ENCODE measurements around the gene PRR20E. TPM values are rescaled to one million over a fixed set of nuclear protein-coding genes. Genes with fewer than 3 reads are reported as not detected.
"Not testable (repeated sequence)": the region's sequence is repeated elsewhere in the genome, so short reads cannot be mapped to it uniquely, and the experiment has no call there.

PRR20E gene
- total and polyA plus RNA-seq, 2 experiments from 2014 or later: not detected

- H3K4me2 ChIP-seq; H3K9me2 ChIP-seq (ENCODE audit: insufficient read depth); H3K79me2 ChIP-seq (replicated peaks; ENCODE audit: insufficient read depth); H3F3A ChIP-seq (replicated peaks; ENCODE audit: low read depth); H3K36me3 Mint-ChIP-seq (ENCODE audit: low read depth); H3K27ac ChIP-seq (ENCODE audit: low read depth); H3K4me1 ChIP-seq (ENCODE audit: insufficient read depth); H3K4me3 ChIP-seq; H3K4me1 Mint-ChIP-seq; DNase-seq (ENCODE audit: low spot score); H3K27ac Mint-ChIP-seq; H3K4me3 Mint-ChIP-seq; ATAC-seq; H3K9me3 Mint-ChIP-seq; H3K36me3 ChIP-seq (ENCODE audit: insufficient read depth); H3K27me3 ChIP-seq (ENCODE audit: insufficient read depth); H4K20me1 ChIP-seq (replicated peaks; ENCODE audit: insufficient read depth); H3K27me3 Mint-ChIP-seq (ENCODE audit: insufficient read depth, low read depth, poor library complexity); H2AFZ ChIP-seq: not testable (repeated sequence)
Measured at GRCh38 chr13:57148106-57148505, 18.9 kb upstream of the PRR20E start.

DNA sequence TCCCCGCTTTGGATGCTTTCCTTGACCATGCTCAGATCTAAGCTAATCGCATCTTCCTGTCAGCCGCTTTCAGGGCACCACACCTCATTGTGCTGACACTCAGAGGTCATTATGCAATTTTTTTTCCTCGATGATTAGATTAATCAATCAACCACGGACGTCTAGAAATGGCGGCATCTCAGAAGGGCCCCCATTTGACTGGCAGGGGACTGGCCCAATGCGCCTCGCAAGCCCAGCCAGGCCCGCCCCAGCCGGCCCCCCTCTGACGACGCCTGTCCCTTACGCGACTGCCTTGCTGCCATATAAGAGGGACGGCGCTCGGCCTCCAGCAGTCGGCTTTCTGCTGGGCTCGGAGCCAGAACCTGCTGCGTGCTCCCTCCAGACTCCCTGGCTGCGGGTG is 13.2 kb upstream of the PRR20E start, which contains the start of gene PRR20C:
PRR20C (plus strand) TSS at position 301 of the 400 bp plus-strand sequence. CDS start 387 bp downstream, outside the sequence.
- not testable (repeated sequence) for H3K36me3 Mint-ChIP-seq (ENCODE audit: low read depth); ATAC-seq; H4K20me1 ChIP-seq (replicated peaks; ENCODE audit: insufficient read depth); H3K36me3 ChIP-seq (ENCODE audit: insufficient read depth); H3K4me3 ChIP-seq; H3K4me1 ChIP-seq (ENCODE audit: insufficient read depth); H3K27ac Mint-ChIP-seq; H3K79me2 ChIP-seq (replicated peaks; ENCODE audit: insufficient read depth); H3K9me2 ChIP-seq (ENCODE audit: insufficient read depth); H3K4me2 ChIP-seq; H3K27me3 ChIP-seq (ENCODE audit: insufficient read depth); H3K27ac ChIP-seq (ENCODE audit: low read depth); H3F3A ChIP-seq (replicated peaks; ENCODE audit: low read depth); DNase-seq (ENCODE audit: low spot score); H3K4me3 Mint-ChIP-seq; H3K9me3 Mint-ChIP-seq; H3K27me3 Mint-ChIP-seq (ENCODE audit: insufficient read depth, low read depth, poor library complexity); H2AFZ ChIP-seq; H3K4me1 Mint-ChIP-seq

- H3F3A ChIP-seq (replicated peaks; ENCODE audit: low read depth); H3K36me3 Mint-ChIP-seq (ENCODE audit: low read depth); DNase-seq (ENCODE audit: low spot score); ATAC-seq; H3K9me2 ChIP-seq (ENCODE audit: insufficient read depth); H3K4me3 ChIP-seq; H3K27ac Mint-ChIP-seq; H3K27me3 ChIP-seq (ENCODE audit: insufficient read depth); H3K4me2 ChIP-seq; H3K36me3 ChIP-seq (ENCODE audit: insufficient read depth); H3K4me1 ChIP-seq (ENCODE audit: insufficient read depth); H2AFZ ChIP-seq; H3K4me3 Mint-ChIP-seq; H3K9me3 Mint-ChIP-seq; H3K4me1 Mint-ChIP-seq; H3K27me3 Mint-ChIP-seq (ENCODE audit: insufficient read depth, low read depth, poor library complexity); H3K27ac ChIP-seq (ENCODE audit: low read depth); H4K20me1 ChIP-seq (replicated peaks; ENCODE audit: insufficient read depth); H3K79me2 ChIP-seq (replicated peaks; ENCODE audit: insufficient read depth): not testable (repeated sequence)
Measured at GRCh38 chr13:57160332-57160731, 6.7 kb upstream of the PRR20E start, which contains the start of gene PRR20D. PRR20D (plus strand) TSS chr13:57160632; CDS start chr13:57161019, 387 bp downstream.

- no peaks in the 10 kb centered on the region for H3K9me2 ChIP-seq (ENCODE audit: insufficient read depth)
- no peaks in the 10 kb centered on the region for H3K79me2 ChIP-seq (replicated peaks; ENCODE audit: insufficient read depth)
- no peak overlapping the region for H3K4me2 ChIP-seq
- no peaks in the 10 kb centered on the region for H3K27me3 ChIP-seq (ENCODE audit: insufficient read depth)
- no peaks in the 10 kb centered on the region for H4K20me1 ChIP-seq (replicated peaks; ENCODE audit: insufficient read depth)
- no peak overlapping the region for H3K4me3 ChIP-seq
- H3K4me3 Mint-ChIP-seq: no peak overlapping the region
- H3K4me1 ChIP-seq (ENCODE audit: insufficient read depth): no peaks in the 10 kb centered on the region
- no peaks in the 10 kb centered on the region for H3K36me3 Mint-ChIP-seq (ENCODE audit: low read depth)
- no peaks in the 10 kb centered on the region for H3K36me3 ChIP-seq (ENCODE audit: insufficient read depth)
- no peaks in the 10 kb centered on the region for H3K9me3 Mint-ChIP-seq
- H3K4me1 Mint-ChIP-seq: no peaks in the 10 kb centered on the region
- H3K27ac Mint-ChIP-seq: no peak overlapping the region
- H3K27ac ChIP-seq (ENCODE audit: low read depth): no peak overlapping the region
- H2AFZ ChIP-seq: no peak overlapping the region
- no peak for DNase-seq (ENCODE audit: low spot score)
- no peaks in the 10 kb centered on the region for H3F3A ChIP-seq (replicated peaks; ENCODE audit: low read depth)
- H3K27me3 Mint-ChIP-seq (ENCODE audit: insufficient read depth, low read depth, poor library complexity): no peaks in the 10 kb centered on the region
- ATAC-seq: no peak
- TF ChIP-seq POLR2AphosphoS5 (IDR thresholded peaks at IDR 0.05; ENCODE audit: low read depth) (no peak), JUNB (IDR thresholded peaks at IDR 0.05; ENCODE audit: unreplicated experiment) (no peak), STAT1 (IDR thresholded peaks at IDR 0.05; ENCODE audit: unreplicated experiment) (no peak), EZH2 (IDR thresholded peaks at IDR 0.05; ENCODE audit: low read depth, unreplicated experiment) (no peak), ZNF331 (CRISPR knock-in tag; IDR thresholded peaks at IDR 0.05; ENCODE audit: low read depth) (no peak), ZNF114 (CRISPR knock-in tag; IDR thresholded peaks at IDR 0.05) (no peak), NANOG (IDR thresholded peaks at IDR 0.05; ENCODE audit: borderline replicate concordance) (no peak), EZH2phosphoT487 (IDR thresholded peaks at IDR 0.05; ENCODE audit: unreplicated experiment) (no peak), ETS1 (IDR thresholded peaks at IDR 0.05) (no peak), CREB1 (CRISPR knock-in tag; IDR thresholded peaks at IDR 0.05; ENCODE audit: low read depth) (no peak)
- TF ChIP-seq, protein P1, sequence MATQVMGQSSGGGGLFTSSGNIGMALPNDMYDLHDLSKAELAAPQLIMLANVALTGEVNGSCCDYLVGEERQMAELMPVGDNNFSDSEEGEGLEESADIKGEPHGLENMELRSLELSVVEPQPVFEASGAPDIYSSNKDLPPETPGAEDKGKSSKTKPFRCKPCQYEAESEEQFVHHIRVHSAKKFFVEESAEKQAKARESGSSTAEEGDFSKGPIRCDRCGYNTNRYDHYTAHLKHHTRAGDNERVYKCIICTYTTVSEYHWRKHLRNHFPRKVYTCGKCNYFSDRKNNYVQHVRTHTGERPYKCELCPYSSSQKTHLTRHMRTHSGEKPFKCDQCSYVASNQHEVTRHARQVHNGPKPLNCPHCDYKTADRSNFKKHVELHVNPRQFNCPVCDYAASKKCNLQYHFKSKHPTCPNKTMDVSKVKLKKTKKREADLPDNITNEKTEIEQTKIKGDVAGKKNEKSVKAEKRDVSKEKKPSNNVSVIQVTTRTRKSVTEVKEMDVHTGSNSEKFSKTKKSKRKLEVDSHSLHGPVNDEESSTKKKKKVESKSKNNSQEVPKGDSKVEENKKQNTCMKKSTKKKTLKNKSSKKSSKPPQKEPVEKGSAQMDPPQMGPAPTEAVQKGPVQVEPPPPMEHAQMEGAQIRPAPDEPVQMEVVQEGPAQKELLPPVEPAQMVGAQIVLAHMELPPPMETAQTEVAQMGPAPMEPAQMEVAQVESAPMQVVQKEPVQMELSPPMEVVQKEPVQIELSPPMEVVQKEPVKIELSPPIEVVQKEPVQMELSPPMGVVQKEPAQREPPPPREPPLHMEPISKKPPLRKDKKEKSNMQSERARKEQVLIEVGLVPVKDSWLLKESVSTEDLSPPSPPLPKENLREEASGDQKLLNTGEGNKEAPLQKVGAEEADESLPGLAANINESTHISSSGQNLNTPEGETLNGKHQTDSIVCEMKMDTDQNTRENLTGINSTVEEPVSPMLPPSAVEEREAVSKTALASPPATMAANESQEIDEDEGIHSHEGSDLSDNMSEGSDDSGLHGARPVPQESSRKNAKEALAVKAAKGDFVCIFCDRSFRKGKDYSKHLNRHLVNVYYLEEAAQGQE (IDR thresholded peaks at IDR 0.05; ENCODE audit: unreplicated experiment): no peak
Measured at GRCh38 chr13:57191667-57192066, 24.7 kb downstream of the PRR20E start.
